ENCODE data around the gene RINL.

- no peak for TF ChIP-seq POLR2A (IDR thresholded peaks at IDR 0.05; ENCODE audit: low read length)
- TF ChIP-seq GATA1 (IDR thresholded peaks at IDR 0.05; ENCODE audit: low read depth, low read length), result no peak
Observed at GRCh38 chr19:38843175-38843758, 34.8 kb downstream of the RINL start.
